ENCODE results near the gene LPP. TPM values are rescaled to one million over a fixed set of nuclear protein-coding genes. Genes with fewer than 3 reads are reported as not detected.

Gene LPP
- polyA plus RNA-seq, 3 donors, result 14.1 to 23.2 (median 15.3) TPM

GRCh38 chr3:188271226-188271914 lies 117.4 kb downstream of the LPP start:
- no peaks in the 10 kb centered on the region for H3K9me3 ChIP-seq (replicated peaks in 1 of 2; ENCODE audit: control insufficient read depth in 1 of 2, insufficient read depth in 1 of 2, low read length in 2 of 2)
- H3K27ac Mint-ChIP-seq, result peak overlapping the region in 2 of 7 donors; percentile 32 to 72
- peaks cover 35% of the 10 kb centered on the region for H3K4me1 Mint-ChIP-seq
- H4K20me1 ChIP-seq (ENCODE audit: insufficient read depth, low read length), result no peaks in the 10 kb centered on the region
- no peaks in the 10 kb centered on the region for H3K27me3 Mint-ChIP-seq (ENCODE audit: low read depth in 3 of 3)
- no peak overlapping the region for H3K4me3 ChIP-seq (replicated peaks in 1 of 3; ENCODE audit: low read depth in 2 of 3, low read length in 3 of 3)
- no peaks in the 10 kb centered on the region for H3K79me2 ChIP-seq (ENCODE audit: insufficient read depth, low read length)
- no peak overlapping the region for H3K4me3 Mint-ChIP-seq
- H3K36me3 ChIP-seq (replicated peaks in 1 of 2; ENCODE audit: control insufficient read depth in 1 of 2, insufficient read depth in 2 of 2, low read length in 2 of 2), result peaks cover 0 to 7% of the 10 kb centered on the region in 2 donors
- no peaks in the 10 kb centered on the region for H3K9me3 Mint-ChIP-seq
- no peak overlapping the region for H3K4me2 ChIP-seq (replicated peaks; ENCODE audit: extremely low read depth, low read length, poor library complexity, severe bottlenecking)
- no CpG with 5 or more reads among the region's 5 CpGs for WGBS (ENCODE audit: insufficient coverage)
- H3K4me1 ChIP-seq (ENCODE audit: control insufficient read depth in 1 of 2, insufficient read depth in 2 of 2, low read length in 2 of 2), result peaks cover 19 to 31% of the 10 kb centered on the region in 2 donors
- H2AFZ ChIP-seq (ENCODE audit: insufficient read depth, low read depth, low read length, poor library complexity, severe bottlenecking), result no peak overlapping the region
- no peak for DNase-seq
- intact Hi-C loops (cut with micrococcal nuclease), result no loop called here
- H3K9ac ChIP-seq (ENCODE audit: insufficient read depth, low read length, poor library complexity, severe bottlenecking), result no peak overlapping the region
- no peak for TF ChIP-seq CTCF (IDR thresholded peaks at IDR 0.05)
- H3K27ac ChIP-seq (ENCODE audit: low read depth in 1 of 2, low read length in 2 of 2), result no peak overlapping the region
- peaks cover 12 to 21% of the 10 kb centered on the region in 2 donors for H3K36me3 Mint-ChIP-seq
- H3K27me3 ChIP-seq (ENCODE audit: control insufficient read depth in 2 of 2, insufficient read depth in 2 of 2, low read length in 2 of 2), result no peaks in the 10 kb centered on the region

DNA sequence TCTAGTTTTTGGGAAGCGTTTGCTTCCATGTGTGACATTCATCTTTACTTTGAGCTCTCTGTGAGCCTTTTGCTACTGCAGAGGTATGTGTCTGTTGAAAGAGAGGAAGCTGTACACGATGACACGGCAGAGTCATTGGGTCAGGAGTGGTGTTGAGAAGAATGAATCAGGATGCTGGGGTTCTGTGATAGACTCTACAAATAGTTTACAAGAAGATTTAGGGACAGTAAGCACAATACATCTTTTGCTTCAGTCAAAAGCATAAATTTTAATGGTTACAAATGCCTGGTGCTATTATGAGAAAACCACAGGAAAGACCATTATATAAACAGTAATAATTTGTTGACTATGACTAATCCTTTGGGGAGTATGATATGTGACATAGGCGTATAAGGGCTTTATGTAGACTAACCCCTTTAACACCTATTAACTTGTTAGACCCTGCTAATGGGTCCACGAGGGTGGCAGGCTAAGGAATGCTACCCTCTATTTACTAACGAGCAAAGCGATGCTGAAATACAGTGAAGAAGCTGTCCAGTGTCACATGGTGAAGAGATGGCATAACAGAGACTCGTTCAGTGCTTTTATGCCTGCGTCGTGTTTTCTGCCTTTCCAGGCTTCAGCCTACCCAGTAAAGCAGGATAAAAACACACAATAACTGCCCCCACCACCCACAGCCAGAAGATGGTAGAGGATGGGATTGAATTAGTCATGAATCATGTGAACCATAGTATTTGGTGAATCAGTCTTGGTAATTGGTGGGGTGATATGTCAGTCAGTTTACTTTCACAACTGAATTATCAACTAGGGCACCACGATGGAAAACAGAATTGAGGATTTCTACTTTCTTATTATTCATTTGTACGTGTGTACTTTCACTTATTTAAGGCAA lies 118.8 kb downstream of the LPP start:
- no peaks in the 10 kb centered on the region for H3K9me3 ChIP-seq (replicated peaks in 1 of 2; ENCODE audit: control insufficient read depth in 1 of 2, insufficient read depth in 1 of 2, low read length in 2 of 2)
- Mint-ChIP-seq H3K27me3 (ENCODE audit: low read depth in 3 of 3) (no peaks in the 10 kb centered on the region), H3K9me3 (no peaks in the 10 kb centered on the region), H3K4me1 (peaks cover 35% of the 10 kb centered on the region), H3K4me3 (no peak overlapping the region), H3K36me3 (peaks cover 16 to 18% of the 10 kb centered on the region in 2 donors), H3K27ac (peak overlapping the region in 5 of 7 donors; percentile 9 to 78 (median 12))
- no peak overlapping the region for H3K9ac ChIP-seq (ENCODE audit: insufficient read depth, low read length, poor library complexity, severe bottlenecking)
- no peak overlapping the region for H3K27ac ChIP-seq (ENCODE audit: low read depth in 1 of 2, low read length in 2 of 2)
- H3K27me3 ChIP-seq (ENCODE audit: control insufficient read depth in 2 of 2, insufficient read depth in 2 of 2, low read length in 2 of 2), result no peaks in the 10 kb centered on the region
- H2AFZ ChIP-seq (ENCODE audit: insufficient read depth, low read depth, low read length, poor library complexity, severe bottlenecking), result no peak overlapping the region
- 0% methylated on average over 2 of the region's 12 CpGs for WGBS (ENCODE audit: insufficient coverage)
- H3K4me1 ChIP-seq (ENCODE audit: control insufficient read depth in 1 of 2, insufficient read depth in 2 of 2, low read length in 2 of 2), result peaks cover 19 to 31% of the 10 kb centered on the region in 2 donors
- H4K20me1 ChIP-seq (ENCODE audit: insufficient read depth, low read length), result no peaks in the 10 kb centered on the region
- H3K4me2 ChIP-seq (replicated peaks; ENCODE audit: extremely low read depth, low read length, poor library complexity, severe bottlenecking), result no peak overlapping the region
- no peaks in the 10 kb centered on the region for H3K79me2 ChIP-seq (ENCODE audit: insufficient read depth, low read length)
- no peak for TF ChIP-seq CTCF (IDR thresholded peaks at IDR 0.05)
- peaks cover 2 to 10% of the 10 kb centered on the region in 2 donors for H3K36me3 ChIP-seq (replicated peaks in 1 of 2; ENCODE audit: control insufficient read depth in 1 of 2, insufficient read depth in 2 of 2, low read length in 2 of 2)
- no peak overlapping the region for H3K4me3 ChIP-seq (replicated peaks in 1 of 3; ENCODE audit: low read depth in 2 of 3, low read length in 3 of 3)
- DNase-seq, result peak in 2 of 3 donors; percentile 22 to 54
- intact Hi-C loops (cut with micrococcal nuclease), result no loop called here

All from CD14-positive monocyte (primary cell).